K562 (cell line): ENCODE data around the gene ZBTB38. TPM values are rescaled to one million over a fixed set of nuclear protein-coding genes. Genes with fewer than 3 reads are reported as not detected.

Source experiments
- ARHGAP35 ChIP-seq: fragments of 450-650 bp; IDR thresholded peaks from 2 replicates; pipeline ENCODE4 v1.6.1; 2018; ENCODE audit not compliant: partially characterized antibody
- CHD4 ChIP-seq: fragments of 200-600 bp; sonication (generic); IDR thresholded peaks from 3 replicates; pipeline ENCODE4 v1.6.1; 2012; ENCODE audit warnings: low read depth, mild to moderate bottlenecking, mixed read lengths, low read length, inconsistent platforms; ENCODE audit not compliant: insufficient read depth, insufficient replicate concordance, poor library complexity, severe bottlenecking
- DACH1 ChIP-seq: fragments of 450-650 bp; IDR thresholded peaks from 2 replicates; pipeline ENCODE4 v1.6.1; 2018; ENCODE audit not compliant: partially characterized antibody
- NFE2 ChIP-seq: IDR thresholded peaks from 2 replicates; pipeline ENCODE4 v1.6.1; 2014; ENCODE audit warnings: antibody characterized with exemption, low read depth
- POLR3A ChIP-seq: IDR thresholded peaks from 2 replicates; pipeline ENCODE4 v1.6.1; 2011; ENCODE audit warnings: borderline replicate concordance, mild to moderate bottlenecking, moderate library complexity; ENCODE audit not compliant: insufficient read length, insufficient read depth; ENCODE audit errors: extremely low read depth
- PTBP1 ChIP-seq: fragments of 200-400 bp; formaldehyde crosslinking; IDR thresholded peaks from 2 replicates; pipeline ENCODE4 v1.6.1; 2017; ENCODE audit warnings: low read depth, low read length
- SMARCA4 ChIP-seq: fragments of 450-650 bp; IDR thresholded peaks from 2 replicates; pipeline ENCODE4 v1.6.1; 2016
- TEAD1 ChIP-seq, 2 experiments: fragments of 450-650 bp in 1 of 2; sonication (generic) in 1 of 2; formaldehyde crosslinking; IDR thresholded peaks; 2 replicates each; pipeline versions ENCODE4 v1.4.0 to v1.8.0; 2020 to 2022; ENCODE audit warnings: mild to moderate bottlenecking in 2 of 2, missing genetic modification reagents in 1 of 2
- ZFP1 ChIP-seq: fragments of 450-650 bp; formaldehyde crosslinking; IDR thresholded peaks from 2 replicates; pipeline ENCODE4 v1.4.0; 2020; ENCODE audit warnings: mild to moderate bottlenecking, mixed read lengths
- ZKSCAN3 ChIP-seq: fragments of 250-450 bp; sonication (Bioruptor Pico); IDR thresholded peaks from 2 replicates; pipeline ENCODE4 v1.4.0; 2020
- ZNF175 ChIP-seq: fragments of 200-800 bp; sonication (Bioruptor generic); IDR thresholded peaks from 2 replicates; pipeline ENCODE4 v1.6.1; 2016; ENCODE audit warnings: low read depth, mild to moderate bottlenecking, missing genetic modification characterization, missing compliant biosample characterization
- ZNF551 ChIP-seq: fragments of 250-450 bp; sonication (Bioruptor Pico); IDR thresholded peaks from 2 replicates; pipeline ENCODE4 v1.5.0; 2021; ENCODE audit warnings: mild to moderate bottlenecking, moderate library complexity
- polyA plus RNA-seq, 8 experiments: library from polyadenylated mRNA; depleted of rRNA in 4 of 8; stranded (reverse) in 5 of 8; unstranded in 3 of 8; fragments of >200 nt; fragmentation: Nextera tagmentation in 2 of 8; fragmentation: Illumina TruSeq in 1 of 8; extraction: Ambion mirVana in 2 of 8; extraction: Trizol in 1 of 8; gene quantifications; 2 replicates each; pipeline versions ENCODE4 v1.2.1 to v1.2.3, GENCODE V29; 2011 to 2014; ENCODE audit warnings: inconsistent platforms in 1 of 8, missing spikeins in 1 of 8
- total RNA-seq, 7 experiments: library from RNA; depleted of rRNA in 6 of 7; stranded (reverse); fragments of >200 nt in 6 of 7; fragmentation: Illumina TruSeq in 2 of 7; extraction: Trizol in 2 of 7; gene quantifications; 2 replicates each; pipeline versions ENCODE4 v1.2.1 to v1.2.3, GENCODE V29; 2011 to 2021; ENCODE audit warnings: low replicate concordance in 1 of 7
- TF ChIP-seq, protein P1 (sequence below): fragments of 250-450 bp; sonication (Bioruptor Pico); IDR thresholded peaks from 2 replicates; pipeline ENCODE4 v1.4.0; 2020
- TF ChIP-seq, protein P2 (sequence below): sonication (generic); formaldehyde crosslinking; IDR thresholded peaks from 2 replicates; pipeline ENCODE4 v1.8.0; 2022; ENCODE audit warnings: missing genetic modification reagents, mild to moderate bottlenecking, moderate library complexity, borderline replicate concordance
- TF ChIP-seq, protein P3 (sequence below): fragments of 450-650 bp; IDR thresholded peaks from 2 replicates; pipeline ENCODE4 v1.7.1; 2018; ENCODE audit warnings: mild to moderate bottlenecking, low read depth; ENCODE audit not compliant: partially characterized antibody

ZBTB38 gene
- total and polyA plus RNA-seq, 9 of the 15 experiments (the other 6 are each of a cell fraction or from before 2014, with no cell fraction given), result 12.1 to 39.4 (median 22.9) TPM

DNA sequence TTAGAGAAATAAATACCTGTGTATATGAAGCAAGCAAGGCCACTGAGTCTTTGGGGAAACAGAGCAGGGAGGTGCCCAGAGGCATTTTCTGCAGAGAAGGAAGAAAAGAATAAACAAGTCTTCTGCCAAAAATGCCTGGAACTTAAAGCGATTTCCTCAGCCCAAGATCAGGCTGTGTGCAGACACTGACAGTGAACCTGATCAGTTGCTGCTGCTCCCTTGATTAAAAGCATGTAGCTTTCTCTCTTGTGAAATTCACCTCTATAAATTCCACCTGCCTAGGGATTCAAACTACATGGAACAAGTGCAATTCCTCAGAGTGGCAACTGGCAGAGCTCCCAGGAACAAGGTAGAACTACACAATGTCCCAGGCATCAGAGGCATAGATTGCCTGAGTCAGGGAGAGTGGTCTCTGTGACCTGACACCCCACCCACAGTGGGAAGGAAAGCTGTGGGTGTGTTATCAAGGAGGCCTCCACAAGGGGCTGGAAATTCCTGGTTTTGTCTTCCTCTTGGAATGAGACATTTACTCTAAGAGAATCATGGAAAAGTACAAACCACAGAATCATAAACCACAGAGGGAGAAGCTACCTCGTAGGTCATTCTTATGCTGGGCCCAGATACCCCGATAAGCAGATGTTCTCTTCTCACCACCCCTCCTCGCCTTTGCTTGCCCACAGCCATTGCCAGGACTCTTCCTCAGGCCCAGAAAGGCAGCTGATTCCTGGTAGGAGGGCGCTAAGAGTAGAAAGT, 1.8 kb upstream of the ZBTB38 start (continued):
- TF ChIP-seq, protein P1, sequence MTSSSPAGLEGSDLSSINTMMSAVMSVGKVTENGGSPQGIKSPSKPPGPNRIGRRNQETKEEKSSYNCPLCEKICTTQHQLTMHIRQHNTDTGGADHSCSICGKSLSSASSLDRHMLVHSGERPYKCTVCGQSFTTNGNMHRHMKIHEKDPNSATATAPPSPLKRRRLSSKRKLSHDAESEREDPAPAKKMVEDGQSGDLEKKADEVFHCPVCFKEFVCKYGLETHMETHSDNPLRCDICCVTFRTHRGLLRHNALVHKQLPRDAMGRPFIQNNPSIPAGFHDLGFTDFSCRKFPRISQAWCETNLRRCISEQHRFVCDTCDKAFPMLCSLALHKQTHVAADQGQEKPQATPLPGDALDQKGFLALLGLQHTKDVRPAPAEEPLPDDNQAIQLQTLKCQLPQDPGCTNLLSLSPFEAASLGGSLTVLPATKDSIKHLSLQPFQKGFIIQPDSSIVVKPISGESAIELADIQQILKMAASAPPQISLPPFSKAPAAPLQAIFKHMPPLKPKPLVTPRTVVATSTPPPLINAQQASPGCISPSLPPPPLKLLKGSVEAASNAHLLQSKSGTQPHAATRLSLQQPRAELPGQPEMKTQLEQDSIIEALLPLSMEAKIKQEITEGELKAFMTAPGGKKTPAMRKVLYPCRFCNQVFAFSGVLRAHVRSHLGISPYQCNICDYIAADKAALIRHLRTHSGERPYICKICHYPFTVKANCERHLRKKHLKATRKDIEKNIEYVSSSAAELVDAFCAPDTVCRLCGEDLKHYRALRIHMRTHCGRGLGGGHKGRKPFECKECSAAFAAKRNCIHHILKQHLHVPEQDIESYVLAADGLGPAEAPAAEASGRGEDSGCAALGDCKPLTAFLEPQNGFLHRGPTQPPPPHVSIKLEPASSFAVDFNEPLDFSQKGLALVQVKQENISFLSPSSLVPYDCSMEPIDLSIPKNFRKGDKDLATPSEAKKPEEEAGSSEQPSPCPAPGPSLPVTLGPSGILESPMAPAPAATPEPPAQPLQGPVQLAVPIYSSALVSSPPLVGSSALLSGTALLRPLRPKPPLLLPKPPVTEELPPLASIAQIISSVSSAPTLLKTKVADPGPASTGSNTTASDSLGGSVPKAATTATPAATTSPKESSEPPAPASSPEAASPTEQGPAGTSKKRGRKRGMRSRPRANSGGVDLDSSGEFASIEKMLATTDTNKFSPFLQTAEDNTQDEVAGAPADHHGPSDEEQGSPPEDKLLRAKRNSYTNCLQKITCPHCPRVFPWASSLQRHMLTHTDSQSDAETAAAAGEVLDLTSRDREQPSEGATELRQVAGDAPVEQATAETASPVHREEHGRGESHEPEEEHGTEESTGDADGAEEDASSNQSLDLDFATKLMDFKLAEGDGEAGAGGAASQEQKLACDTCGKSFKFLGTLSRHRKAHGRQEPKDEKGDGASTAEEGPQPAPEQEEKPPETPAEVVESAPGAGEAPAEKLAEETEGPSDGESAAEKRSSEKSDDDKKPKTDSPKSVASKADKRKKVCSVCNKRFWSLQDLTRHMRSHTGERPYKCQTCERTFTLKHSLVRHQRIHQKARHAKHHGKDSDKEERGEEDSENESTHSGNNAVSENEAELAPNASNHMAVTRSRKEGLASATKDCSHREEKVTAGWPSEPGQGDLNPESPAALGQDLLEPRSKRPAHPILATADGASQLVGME (CRISPR knock-in tag), result no peak
- TF ChIP-seq, protein P2, sequence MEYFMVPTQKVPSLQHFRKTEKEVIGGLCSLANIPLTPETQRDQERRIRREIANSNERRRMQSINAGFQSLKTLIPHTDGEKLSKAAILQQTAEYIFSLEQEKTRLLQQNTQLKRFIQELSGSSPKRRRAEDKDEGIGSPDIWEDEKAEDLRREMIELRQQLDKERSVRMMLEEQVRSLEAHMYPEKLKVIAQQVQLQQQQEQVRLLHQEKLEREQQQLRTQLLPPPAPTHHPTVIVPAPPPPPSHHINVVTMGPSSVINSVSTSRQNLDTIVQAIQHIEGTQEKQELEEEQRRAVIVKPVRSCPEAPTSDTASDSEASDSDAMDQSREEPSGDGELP (CRISPR knock-in tag), result peak; percentile 53; the same call in 1 of the 2 replicates
- no peak for TF ChIP-seq ZNF551 (CRISPR knock-in tag)
- no peak for TF ChIP-seq ZFP1 (CRISPR knock-in tag)
- TF ChIP-seq PTBP1, result no peak
- no peak for TF ChIP-seq ZKSCAN3 (CRISPR knock-in tag)
- peak; percentile 53 for TF ChIP-seq SMARCA4
- TF ChIP-seq ARHGAP35, result no peak
- TF ChIP-seq CHD4, result no peak
- no peak for TF ChIP-seq TEAD1 (CRISPR knock-in tag; IDR thresholded peaks at IDR 0.05)
- peak; percentile 37; the same call in 1 of the 2 replicates for TF ChIP-seq ZNF175 (CRISPR knock-in tag)
- TF ChIP-seq, protein P3, sequence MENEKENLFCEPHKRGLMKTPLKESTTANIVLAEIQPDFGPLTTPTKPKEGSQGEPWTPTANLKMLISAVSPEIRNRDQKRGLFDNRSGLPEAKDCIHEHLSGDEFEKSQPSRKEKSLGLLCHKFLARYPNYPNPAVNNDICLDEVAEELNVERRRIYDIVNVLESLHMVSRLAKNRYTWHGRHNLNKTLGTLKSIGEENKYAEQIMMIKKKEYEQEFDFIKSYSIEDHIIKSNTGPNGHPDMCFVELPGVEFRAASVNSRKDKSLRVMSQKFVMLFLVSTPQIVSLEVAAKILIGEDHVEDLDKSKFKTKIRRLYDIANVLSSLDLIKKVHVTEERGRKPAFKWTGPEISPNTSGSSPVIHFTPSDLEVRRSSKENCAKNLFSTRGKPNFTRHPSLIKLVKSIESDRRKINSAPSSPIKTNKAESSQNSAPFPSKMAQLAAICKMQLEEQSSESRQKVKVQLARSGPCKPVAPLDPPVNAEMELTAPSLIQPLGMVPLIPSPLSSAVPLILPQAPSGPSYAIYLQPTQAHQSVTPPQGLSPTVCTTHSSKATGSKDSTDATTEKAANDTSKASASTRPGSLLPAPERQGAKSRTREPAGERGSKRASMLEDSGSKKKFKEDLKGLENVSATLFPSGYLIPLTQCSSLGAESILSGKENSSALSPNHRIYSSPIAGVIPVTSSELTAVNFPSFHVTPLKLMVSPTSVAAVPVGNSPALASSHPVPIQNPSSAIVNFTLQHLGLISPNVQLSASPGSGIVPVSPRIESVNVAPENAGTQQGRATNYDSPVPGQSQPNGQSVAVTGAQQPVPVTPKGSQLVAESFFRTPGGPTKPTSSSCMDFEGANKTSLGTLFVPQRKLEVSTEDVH, result no peak
- no peak for TF ChIP-seq DACH1
- TF ChIP-seq POLR3A, result no peak
- TF ChIP-seq NFE2, result no peak
